OCI-LY1 (cell line): ENCODE measurements around the gene CIB2.

Experiments
- H2AFZ ChIP-seq: fragments of 200-600 bp; sonication (generic), shearing (Covaris generic); 2 replicates; pipeline ENCODE4 v1.6.0; 2014; ENCODE audit warnings: antibody characterized with exemption, mild to moderate bottlenecking, low read length
- H3F3A ChIP-seq: fragments of 200-600 bp; sonication (generic), shearing (Covaris generic); 2 replicates; pipeline ENCODE4 v1.6.0; 2014; ENCODE audit warnings: mild to moderate bottlenecking, antibody characterized with exemption, low read length, moderate library complexity; ENCODE audit not compliant: insufficient read depth
- H3K27ac ChIP-seq: fragments of 200-600 bp; sonication (generic); 2 replicates; pipeline ENCODE4 v1.5.1; 2014; ENCODE audit warnings: low read length, mixed run types, mild to moderate bottlenecking, low read depth; ENCODE audit not compliant: poor library complexity, severe bottlenecking
- H3K27me3 ChIP-seq: fragments of 200-600 bp; sonication (generic); 2 replicates; pipeline ENCODE4 v1.6.0; 2014; ENCODE audit warnings: antibody characterized with exemption, mild to moderate bottlenecking, low read length, moderate library complexity; ENCODE audit not compliant: insufficient read depth
- H3K36me3 ChIP-seq: fragments of 200-600 bp; sonication (generic); 2 replicates; pipeline ENCODE4 v1.6.1; 2014; ENCODE audit warnings: mild to moderate bottlenecking, antibody characterized with exemption, low read length, moderate library complexity, mixed read lengths; ENCODE audit not compliant: insufficient read depth
- H3K4me1 ChIP-seq: fragments of 200-600 bp; sonication (generic); 2 replicates; pipeline ENCODE4 v1.5.1; 2014; ENCODE audit warnings: mild to moderate bottlenecking, low read length, moderate library complexity; ENCODE audit not compliant: insufficient read depth, severe bottlenecking
- H3K4me2 ChIP-seq: fragments of 200-600 bp; sonication (generic), shearing (Covaris generic); 2 replicates; pipeline ENCODE4 v1.6.1; 2014; ENCODE audit warnings: low read length
- H3K4me3 ChIP-seq: fragments of 200-600 bp; sonication (generic); 2 replicates; pipeline ENCODE4 v1.5.1; 2014; ENCODE audit warnings: low read length, low read depth, mild to moderate bottlenecking, mixed read lengths; ENCODE audit not compliant: poor library complexity, severe bottlenecking
- H3K79me2 ChIP-seq: fragments of 200-600 bp; shearing (Covaris generic); 2 replicates; pipeline ENCODE4 v1.6.1; 2016; ENCODE audit warnings: mixed run types, low read length, mixed read lengths; ENCODE audit not compliant: insufficient read depth
- H3K9ac ChIP-seq: fragments of 200-600 bp; sonication (generic), shearing (Covaris generic); 2 replicates; pipeline ENCODE4 v1.6.1; 2014; ENCODE audit warnings: mild to moderate bottlenecking, low read length, mixed read lengths
- H3K9me2 ChIP-seq: fragments of 200-600 bp; sonication (generic), shearing (Covaris generic); 2 replicates; pipeline ENCODE4 v1.6.1; 2014; ENCODE audit warnings: low read depth, mild to moderate bottlenecking, low read length, mixed read lengths
- H3K9me3 ChIP-seq: fragments of 200-600 bp; shearing (Covaris generic); 2 replicates; pipeline ENCODE4 v1.6.1; 2014; ENCODE audit warnings: low read length, mixed read lengths
- H4K20me1 ChIP-seq: fragments of 200-600 bp; sonication (generic), shearing (Covaris generic); 2 replicates; pipeline ENCODE4 v1.6.0; 2016; ENCODE audit warnings: mild to moderate bottlenecking, low read length; ENCODE audit not compliant: insufficient read depth
- CTCF ChIP-seq: fragments of 200-600 bp; sonication (generic), shearing (Covaris generic); IDR thresholded peaks from 2 replicates; pipeline ENCODE4 v1.5.1; 2017; ENCODE audit warnings: mild to moderate bottlenecking, antibody characterized with exemption, low read length, moderate library complexity, mixed read lengths
- EZH2 ChIP-seq: fragments of 200-600 bp; sonication (generic), shearing (Covaris generic); IDR thresholded peaks from 2 replicates; pipeline ENCODE4 v1.8.0; 2017; ENCODE audit warnings: borderline replicate concordance, mixed run types, mild to moderate bottlenecking, antibody characterized with exemption, low read length, moderate library complexity, mixed read lengths

CIB2 gene

DNA sequence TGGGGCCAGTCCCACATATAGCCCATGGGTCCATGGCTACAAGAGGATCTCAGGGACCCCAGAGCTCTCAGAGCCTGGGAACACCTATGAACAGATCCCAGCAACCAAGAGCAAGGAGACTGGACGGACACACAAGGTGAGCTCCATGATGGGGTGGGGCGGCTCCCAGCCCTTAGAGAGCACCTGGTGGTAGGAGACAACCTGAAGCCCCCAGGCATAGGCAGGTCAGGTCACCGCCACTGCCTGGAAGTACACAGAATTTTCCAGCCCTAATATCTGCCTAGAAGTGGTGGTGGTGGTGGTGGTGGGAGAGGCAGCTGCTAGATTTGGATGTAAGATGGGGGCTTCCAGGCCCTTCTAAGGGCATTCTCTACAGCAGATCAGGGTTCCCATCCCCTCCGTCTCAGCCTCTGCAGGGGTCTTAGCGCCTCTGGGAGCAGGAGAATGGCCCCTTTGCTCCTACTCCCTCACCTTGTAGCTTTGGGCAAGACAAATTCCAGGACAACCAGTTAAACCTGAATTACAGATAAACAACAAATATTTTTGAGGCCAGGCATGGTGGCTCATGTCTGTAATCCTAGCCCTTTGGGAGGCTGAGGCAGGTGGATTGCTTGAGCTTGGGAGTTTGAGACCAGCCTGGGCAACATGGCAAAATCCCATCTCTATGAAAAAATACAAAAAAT is 29.7 kb downstream of the CIB2 start:
- Histone ChIP-seq H3K9ac (no peak overlapping the region), H3K4me2 (no peak overlapping the region), H3K27me3 (no peaks in the 10 kb centered on the region)

GRCh38 chr15:78100886-78101285 is 30.4 kb downstream of the CIB2 start:
- no peak for TF ChIP-seq EZH2
- TF ChIP-seq CTCF = no peak

More for the DNA sequence above, 29.7 kb downstream of the CIB2 start:
- Histone ChIP-seq H2AFZ (no peak overlapping the region), H3F3A (no peaks in the 10 kb centered on the region), H3K36me3 (no peaks in the 10 kb centered on the region), H3K27ac (no peak overlapping the region), H3K79me2 (no peaks in the 10 kb centered on the region), H3K9me3 (no peaks in the 10 kb centered on the region), H3K4me3 (no peak overlapping the region), H3K9me2 (no peaks in the 10 kb centered on the region), H4K20me1 (no peaks in the 10 kb centered on the region), H3K4me1 (no peaks in the 10 kb centered on the region)
- TF ChIP-seq EZH2 (no peak), CTCF (no peak)

DNA sequence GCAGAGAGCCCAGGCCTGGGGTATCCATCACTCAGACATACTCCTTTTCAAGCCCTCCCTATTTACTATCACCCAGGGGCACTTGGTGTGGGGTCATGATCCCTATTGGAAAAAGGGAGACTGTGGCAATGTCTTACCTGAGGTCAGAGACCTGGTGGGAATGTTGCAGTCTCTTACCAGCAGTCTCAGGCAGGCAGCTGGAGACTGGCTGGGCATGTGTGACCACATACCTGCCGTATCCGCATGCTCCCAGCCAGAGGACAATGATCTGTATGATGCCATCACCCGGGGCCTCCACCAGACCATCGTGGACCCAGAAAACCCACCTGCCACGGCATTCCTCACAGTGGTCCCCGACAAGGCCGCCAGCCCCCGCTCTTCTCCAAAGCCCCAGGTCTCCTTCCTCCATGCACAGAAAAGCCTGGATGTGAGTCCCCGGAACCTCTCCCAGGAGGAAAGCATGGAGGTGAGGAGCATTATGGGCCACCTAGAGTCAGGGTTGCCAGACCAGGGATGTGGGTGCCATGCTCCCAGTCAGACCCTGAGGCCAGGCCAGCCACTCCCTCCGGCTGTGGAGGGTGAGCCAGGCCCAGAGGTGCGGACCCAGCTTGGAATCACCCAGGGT is 33.0 kb downstream of the CIB2 start:
- peaks cover 3% of the 10 kb centered on the region; the same call in 1 of the 2 replicates for H3K27me3 ChIP-seq

More at GRCh38 chr15:78100886-78101285, 30.4 kb downstream of the CIB2 start:
- no peaks in the 10 kb centered on the region for H3K79me2 ChIP-seq
- H3K4me2 ChIP-seq = no peak overlapping the region
- no peaks in the 10 kb centered on the region for H3K9me3 ChIP-seq
- H3K9me2 ChIP-seq = no peaks in the 10 kb centered on the region
- no peak overlapping the region for H3K27ac ChIP-seq
- H3K27me3 ChIP-seq = no peaks in the 10 kb centered on the region
- no peak overlapping the region for H3K4me3 ChIP-seq
- no peaks in the 10 kb centered on the region for H4K20me1 ChIP-seq
- H3K9ac ChIP-seq = no peak overlapping the region
- H3F3A ChIP-seq = no peaks in the 10 kb centered on the region
- no peaks in the 10 kb centered on the region for H3K36me3 ChIP-seq
- no peaks in the 10 kb centered on the region for H3K4me1 ChIP-seq
- H2AFZ ChIP-seq = no peak overlapping the region

More for the DNA sequence above, 33.0 kb downstream of the CIB2 start:
- H3K36me3 ChIP-seq = no peaks in the 10 kb centered on the region
- H3K79me2 ChIP-seq = no peaks in the 10 kb centered on the region
- no peak overlapping the region for H3K4me2 ChIP-seq
- no peaks in the 10 kb centered on the region for H3F3A ChIP-seq
- H3K9ac ChIP-seq = no peak overlapping the region
- no peaks in the 10 kb centered on the region for H4K20me1 ChIP-seq
- no peaks in the 10 kb centered on the region for H3K4me1 ChIP-seq
- H3K9me2 ChIP-seq = no peaks in the 10 kb centered on the region
- H3K9me3 ChIP-seq = no peaks in the 10 kb centered on the region
- no peak overlapping the region for H2AFZ ChIP-seq
- TF ChIP-seq EZH2 = no peak
- H3K4me3 ChIP-seq = no peak overlapping the region
- H3K27ac ChIP-seq = no peak overlapping the region
